Measurements from ENCODE around the gene TEPSIN.

The TEPSIN gene

GRCh38 chr17:81264640-81265039 is 25.8 kb upstream of the TEPSIN start:
- H3K4me3 ChIP-seq (ENCODE audit: low read depth, low read length): no peak overlapping the region
- peaks cover 21% of the 10 kb centered on the region for H3K36me3 ChIP-seq (ENCODE audit: control insufficient read depth, insufficient read depth, low read length)
- H3K9me3 ChIP-seq (ENCODE audit: control insufficient read depth, insufficient read depth, low read length): no peaks in the 10 kb centered on the region
- H3K4me1 ChIP-seq (ENCODE audit: control insufficient read depth, insufficient read depth, low read length): no peaks in the 10 kb centered on the region
- no peaks in the 10 kb centered on the region for H3K27me3 ChIP-seq (ENCODE audit: control insufficient read depth, insufficient read depth, low read length)
- H3K9ac ChIP-seq (ENCODE audit: low read depth, low read length): no peak overlapping the region

GRCh38 chr17:81263371-81264181 is 24.7 kb upstream of the TEPSIN start:
- Histone ChIP-seq H3K27me3 (ENCODE audit: control insufficient read depth, insufficient read depth, low read length) (no peaks in the 10 kb centered on the region), H3K9ac (ENCODE audit: low read depth, low read length) (no peak overlapping the region), H3K4me1 (ENCODE audit: control insufficient read depth, insufficient read depth, low read length) (no peaks in the 10 kb centered on the region), H3K4me3 (ENCODE audit: low read depth, low read length) (no peak overlapping the region), H3K36me3 (ENCODE audit: control insufficient read depth, insufficient read depth, low read length) (peaks cover 21% of the 10 kb centered on the region), H3K9me3 (ENCODE audit: control insufficient read depth, insufficient read depth, low read length) (no peaks in the 10 kb centered on the region)

- no peaks in the 10 kb centered on the region for H3K4me1 ChIP-seq (ENCODE audit: control insufficient read depth, insufficient read depth, low read length)
- peaks cover 21% of the 10 kb centered on the region for H3K36me3 ChIP-seq (ENCODE audit: control insufficient read depth, insufficient read depth, low read length)
- no peaks in the 10 kb centered on the region for H3K9me3 ChIP-seq (ENCODE audit: control insufficient read depth, insufficient read depth, low read length)
- H3K4me3 ChIP-seq (ENCODE audit: low read depth, low read length): no peak overlapping the region
- no peaks in the 10 kb centered on the region for H3K27me3 ChIP-seq (ENCODE audit: control insufficient read depth, insufficient read depth, low read length)
- no peak overlapping the region for H3K9ac ChIP-seq (ENCODE audit: low read depth, low read length)
Measured at GRCh38 chr17:81261582-81262336, 22.9 kb upstream of the TEPSIN start.

GRCh38 chr17:81261096-81261495 is 22.2 kb upstream of the TEPSIN start:
- no peaks in the 10 kb centered on the region for H3K9me3 ChIP-seq (ENCODE audit: control insufficient read depth, insufficient read depth, low read length)
- peaks cover 21% of the 10 kb centered on the region for H3K36me3 ChIP-seq (ENCODE audit: control insufficient read depth, insufficient read depth, low read length)
- H3K4me1 ChIP-seq (ENCODE audit: control insufficient read depth, insufficient read depth, low read length): no peaks in the 10 kb centered on the region
- H3K27me3 ChIP-seq (ENCODE audit: control insufficient read depth, insufficient read depth, low read length): no peaks in the 10 kb centered on the region
- H3K4me3 ChIP-seq (ENCODE audit: low read depth, low read length): no peak overlapping the region
- H3K9ac ChIP-seq (ENCODE audit: low read depth, low read length): no peak overlapping the region

- Histone ChIP-seq H3K9me3 (ENCODE audit: control insufficient read depth, insufficient read depth, low read length) (no peaks in the 10 kb centered on the region), H3K9ac (ENCODE audit: low read depth, low read length) (no peak overlapping the region), H3K27me3 (ENCODE audit: control insufficient read depth, insufficient read depth, low read length) (no peaks in the 10 kb centered on the region), H3K36me3 (ENCODE audit: control insufficient read depth, insufficient read depth, low read length) (peaks cover 21% of the 10 kb centered on the region), H3K4me3 (ENCODE audit: low read depth, low read length) (no peak overlapping the region), H3K4me1 (ENCODE audit: control insufficient read depth, insufficient read depth, low read length) (no peaks in the 10 kb centered on the region)
Measured at GRCh38 chr17:81260641-81261040, 21.8 kb upstream of the TEPSIN start.

- Histone ChIP-seq H3K36me3 (ENCODE audit: control insufficient read depth, insufficient read depth, low read length) (peaks cover 21% of the 10 kb centered on the region), H3K27me3 (ENCODE audit: control insufficient read depth, insufficient read depth, low read length) (no peaks in the 10 kb centered on the region), H3K9ac (ENCODE audit: low read depth, low read length) (no peak overlapping the region), H3K4me1 (ENCODE audit: control insufficient read depth, insufficient read depth, low read length) (no peaks in the 10 kb centered on the region), H3K9me3 (ENCODE audit: control insufficient read depth, insufficient read depth, low read length) (no peaks in the 10 kb centered on the region), H3K4me3 (ENCODE audit: low read depth, low read length) (no peak overlapping the region)
Measured at GRCh38 chr17:81260171-81260570, 21.3 kb upstream of the TEPSIN start.

- Histone ChIP-seq H3K9me3 (ENCODE audit: control insufficient read depth, insufficient read depth, low read length) (no peaks in the 10 kb centered on the region), H3K9ac (ENCODE audit: low read depth, low read length) (no peak overlapping the region), H3K27me3 (ENCODE audit: control insufficient read depth, insufficient read depth, low read length) (no peaks in the 10 kb centered on the region), H3K4me1 (ENCODE audit: control insufficient read depth, insufficient read depth, low read length) (no peaks in the 10 kb centered on the region), H3K4me3 (ENCODE audit: low read depth, low read length) (no peak overlapping the region), H3K36me3 (ENCODE audit: control insufficient read depth, insufficient read depth, low read length) (peaks cover 16% of the 10 kb centered on the region)
Measured at GRCh38 chr17:81259058-81259605, 20.3 kb upstream of the TEPSIN start.

GRCh38 chr17:81258292-81258691 is 19.4 kb upstream of the TEPSIN start:
- Histone ChIP-seq H3K9me3 (ENCODE audit: control insufficient read depth, insufficient read depth, low read length) (no peaks in the 10 kb centered on the region), H3K36me3 (ENCODE audit: control insufficient read depth, insufficient read depth, low read length) (peaks cover 12% of the 10 kb centered on the region), H3K27me3 (ENCODE audit: control insufficient read depth, insufficient read depth, low read length) (no peaks in the 10 kb centered on the region), H3K9ac (ENCODE audit: low read depth, low read length) (no peak overlapping the region), H3K4me1 (ENCODE audit: control insufficient read depth, insufficient read depth, low read length) (no peaks in the 10 kb centered on the region), H3K4me3 (ENCODE audit: low read depth, low read length) (no peak overlapping the region)

- no peaks in the 10 kb centered on the region for H3K27me3 ChIP-seq (ENCODE audit: control insufficient read depth, insufficient read depth, low read length)
Measured at GRCh38 chr17:81257533-81257932, 18.7 kb upstream of the TEPSIN start.

GRCh38 chr17:81256616-81257015 is 17.8 kb upstream of the TEPSIN start:
- no peak overlapping the region for H3K4me3 ChIP-seq (ENCODE audit: low read depth, low read length)
- no peaks in the 10 kb centered on the region for H3K9me3 ChIP-seq (ENCODE audit: control insufficient read depth, insufficient read depth, low read length)
- peaks cover 12% of the 10 kb centered on the region for H3K36me3 ChIP-seq (ENCODE audit: control insufficient read depth, insufficient read depth, low read length)
- H3K4me1 ChIP-seq (ENCODE audit: control insufficient read depth, insufficient read depth, low read length): no peaks in the 10 kb centered on the region
- H3K9ac ChIP-seq (ENCODE audit: low read depth, low read length): no peak overlapping the region
- H3K27me3 ChIP-seq (ENCODE audit: control insufficient read depth, insufficient read depth, low read length): no peaks in the 10 kb centered on the region

More at GRCh38 chr17:81257533-81257932, 18.7 kb upstream of the TEPSIN start:
- no peaks in the 10 kb centered on the region for H3K4me1 ChIP-seq (ENCODE audit: control insufficient read depth, insufficient read depth, low read length)
- no peaks in the 10 kb centered on the region for H3K9me3 ChIP-seq (ENCODE audit: control insufficient read depth, insufficient read depth, low read length)
- H3K36me3 ChIP-seq (ENCODE audit: control insufficient read depth, insufficient read depth, low read length): peaks cover 12% of the 10 kb centered on the region
- no peak overlapping the region for H3K4me3 ChIP-seq (ENCODE audit: low read depth, low read length)
- no peak overlapping the region for H3K9ac ChIP-seq (ENCODE audit: low read depth, low read length)

- H3K9me3 ChIP-seq (ENCODE audit: control insufficient read depth, insufficient read depth, low read length): no peaks in the 10 kb centered on the region
- no peaks in the 10 kb centered on the region for H3K27me3 ChIP-seq (ENCODE audit: control insufficient read depth, insufficient read depth, low read length)
- H3K4me3 ChIP-seq (ENCODE audit: low read depth, low read length): no peak overlapping the region
- H3K4me1 ChIP-seq (ENCODE audit: control insufficient read depth, insufficient read depth, low read length): no peaks in the 10 kb centered on the region
- no peak overlapping the region for H3K9ac ChIP-seq (ENCODE audit: low read depth, low read length)
- H3K36me3 ChIP-seq (ENCODE audit: control insufficient read depth, insufficient read depth, low read length): peaks cover 14% of the 10 kb centered on the region
Measured at GRCh38 chr17:81254955-81255717, 16.3 kb upstream of the TEPSIN start.
